Fibroblast of villous mesenchyme (primary cell): Measurements from ENCODE around the gene ZNF774. TPM values are rescaled to one million over a fixed set of nuclear protein-coding genes. Genes with fewer than 3 reads are reported as not detected.

ENCODE experiments used
- DNase-seq: peaks from one replicate; pipeline ENCODE4 v3.0.0-alpha.2; 2010; ENCODE audit warnings: low read depth
- H3K4me3 ChIP-seq: 2 replicates; pipeline ENCODE4 v1.5.1; 2011; ENCODE audit warnings: low read depth, mild to moderate bottlenecking, low read length
- CTCF ChIP-seq: IDR thresholded peaks from 2 replicates; pipeline ENCODE4 v1.5.1; 2012; ENCODE audit warnings: low read depth, mild to moderate bottlenecking, low read length; ENCODE audit not compliant: insufficient read depth
- total RNA-seq: library from RNA; depleted of rRNA; stranded (reverse); fragments of >200 nt; gene quantifications from 2 replicates; pipeline ENCODE4 v1.2.3, GENCODE V29; 2012

ZNF774 gene
- total RNA-seq, 1 donor = 1.7 TPM

- no peak for TF ChIP-seq CTCF
- no peak for DNase-seq
- H3K4me3 ChIP-seq = no peak overlapping the region
These were observed 44.2 kb downstream of the ZNF774 start for GRCh38 chr15:90396321-90396720.

DNA sequence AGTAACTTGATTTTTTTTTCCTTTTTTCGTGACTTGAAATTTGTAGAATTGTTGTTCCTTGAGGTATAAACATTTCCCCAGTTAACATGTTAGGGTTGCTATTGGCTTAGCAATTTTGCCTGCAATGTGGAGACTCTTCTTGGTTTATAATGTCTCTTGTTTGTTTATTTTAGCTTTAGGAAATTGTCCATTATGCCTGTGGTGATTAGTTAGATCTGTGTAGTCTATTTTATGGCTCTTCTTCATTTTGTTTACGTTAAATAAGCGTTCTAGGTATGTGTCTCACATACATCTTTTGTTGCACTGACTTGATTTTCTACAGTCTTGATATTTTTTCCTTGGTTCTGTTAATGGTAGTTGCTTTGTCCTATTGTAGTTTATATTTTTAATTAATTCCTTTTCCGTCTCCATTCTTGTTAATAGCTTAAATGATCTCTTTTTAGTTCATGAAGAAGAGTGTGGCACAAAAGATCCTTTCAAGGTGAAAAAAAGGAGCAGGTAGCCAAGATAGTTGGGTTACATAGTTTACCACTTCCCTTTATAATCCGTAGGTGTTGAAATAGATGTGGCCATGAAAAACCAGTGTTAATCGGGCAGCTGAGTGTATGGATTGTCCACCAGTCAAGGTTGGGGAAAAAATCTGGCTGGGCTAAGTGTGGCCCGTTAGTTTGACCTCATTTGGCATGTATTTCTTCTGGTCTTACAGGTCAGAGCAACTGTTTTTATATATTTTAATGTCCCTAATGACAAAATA lies 48.1 kb downstream of the ZNF774 start:
- TF ChIP-seq CTCF = no peak
- peak overlapping the region; percentile 13 for H3K4me3 ChIP-seq
- peak; percentile 58 for DNase-seq

DNA sequence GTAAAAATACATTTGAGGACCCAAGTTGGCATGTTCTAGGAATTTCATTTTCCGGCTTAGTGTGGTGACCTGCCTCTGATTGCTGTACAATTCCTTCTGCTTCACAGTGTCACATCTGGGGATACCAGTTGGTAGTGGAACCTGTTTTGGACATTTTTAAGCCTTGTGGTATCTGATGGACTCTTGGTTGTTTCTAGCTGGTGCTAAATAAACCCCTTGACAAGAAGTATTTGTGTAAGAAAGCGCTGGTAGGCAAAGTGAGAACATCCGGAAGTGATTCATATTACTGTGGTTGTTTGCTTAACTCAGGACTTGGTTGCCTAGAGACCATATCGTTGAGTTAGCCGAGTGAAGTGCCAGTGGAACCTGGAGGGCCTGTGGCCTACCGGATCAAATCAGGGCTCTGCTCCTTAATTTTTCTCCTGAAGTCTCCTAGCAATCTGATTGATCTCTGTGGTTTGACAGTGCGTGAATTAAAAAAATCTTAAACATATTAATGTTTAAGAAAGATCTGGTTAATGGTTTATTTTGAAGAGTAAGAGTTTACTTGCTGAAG lies 48.8 kb downstream of the ZNF774 start:
- peak; percentile 97 for DNase-seq
- peak overlapping the region; percentile 19 for H3K4me3 ChIP-seq
- TF ChIP-seq CTCF = no peak

GRCh38 chr15:90401495-90401894 lies 49.4 kb downstream of the ZNF774 start:
- TF ChIP-seq CTCF = no peak
- DNase-seq = no peak
- peak overlapping the region; percentile 19 for H3K4me3 ChIP-seq

GRCh38 chr15:90402223-90402622 lies 50.1 kb downstream of the ZNF774 start:
- DNase-seq = peak; percentile 81
- no peak for TF ChIP-seq CTCF
- no peak overlapping the region for H3K4me3 ChIP-seq

GRCh38 chr15:90402767-90403166 lies 50.7 kb downstream of the ZNF774 start:
- TF ChIP-seq CTCF = no peak
- DNase-seq = no peak
- H3K4me3 ChIP-seq = no peak overlapping the region
